GM21723 (cell line): ENCODE results near the gene TWSG1.

Experiments
- ATAC-seq: cut with Tn5 transposase; IDR thresholded peaks from one replicate; pipeline ENCODE4 v1.9.1; 2021; ENCODE audit warnings: mild to moderate bottlenecking, moderate library complexity; ENCODE audit not compliant: unreplicated experiment

TWSG1 gene

DNA sequence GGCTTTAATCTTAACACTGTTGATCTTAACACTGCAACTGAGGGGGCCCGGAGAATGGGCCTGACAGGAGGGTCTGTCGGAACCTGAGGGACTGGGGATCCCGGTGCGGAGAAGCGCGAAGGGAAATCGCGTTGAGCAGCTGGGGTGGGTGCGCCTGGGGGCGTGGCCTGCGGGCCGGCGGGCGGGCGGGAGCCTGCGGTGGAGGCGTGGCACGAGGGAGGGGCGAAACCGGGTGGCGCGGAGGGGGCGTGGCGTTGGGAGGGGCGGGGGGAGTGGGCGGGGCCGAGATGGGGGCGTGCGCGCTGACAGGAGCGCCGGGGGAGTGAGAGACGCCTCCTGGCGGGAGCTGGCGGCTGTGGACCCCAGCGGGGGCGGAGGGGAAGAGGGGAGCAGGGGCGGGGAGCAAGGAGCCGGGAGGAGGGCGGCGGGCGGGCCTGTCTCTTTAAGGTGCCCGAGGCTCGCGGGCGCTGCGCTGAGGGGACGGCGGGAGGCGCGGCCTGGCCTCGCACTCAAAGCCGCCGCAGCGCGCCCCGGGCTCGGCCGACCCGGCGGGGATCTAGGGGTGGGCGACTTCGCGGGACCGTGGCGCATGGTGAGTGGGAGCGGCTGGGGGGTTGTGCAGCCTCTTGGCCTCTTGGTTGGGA lies at the start of gene TWSG1:
TWSG1 (plus strand) TSS at position 445 of the 644 bp plus-strand sequence. CDS start 2,457 bp downstream, outside the sequence.
- peak; percentile 81 for ATAC-seq

DNA sequence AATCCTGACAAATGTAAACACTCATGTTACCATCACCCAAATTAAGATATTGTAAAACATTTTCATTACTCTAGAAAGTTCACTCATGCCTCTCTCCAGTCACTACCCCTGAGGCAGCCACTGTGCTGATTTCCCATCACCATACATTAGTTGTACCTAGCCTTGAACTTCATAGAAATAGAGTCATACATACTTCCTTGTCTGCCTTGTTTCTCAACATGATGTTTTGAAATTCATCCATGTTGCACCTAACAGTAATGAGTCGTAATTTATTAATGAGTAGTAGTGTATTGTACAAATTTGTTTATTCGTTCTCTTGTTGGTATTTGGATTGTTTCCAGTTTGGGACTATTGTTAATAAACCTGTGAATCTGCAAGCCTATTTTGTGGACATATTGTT lies 49.0 kb upstream of the TWSG1 start:
- no peak for ATAC-seq

DNA sequence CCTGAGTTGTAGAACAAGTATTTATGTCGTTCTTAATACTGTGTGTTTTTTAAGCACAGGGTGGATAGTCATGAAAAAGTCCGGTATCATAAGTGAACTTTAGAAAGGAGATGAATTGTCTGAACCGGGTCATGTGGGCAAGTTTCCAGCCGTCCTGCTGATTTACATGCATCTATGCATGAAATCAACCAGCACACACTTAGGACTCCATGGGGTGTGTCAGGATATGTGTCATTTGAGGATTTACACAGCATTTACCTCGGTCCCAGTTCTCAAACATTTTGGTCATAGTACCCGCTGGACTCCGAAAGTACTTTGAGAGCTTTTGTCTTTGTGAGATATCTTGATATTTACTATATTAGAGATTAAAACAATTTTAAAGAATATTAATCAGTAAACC lies 47.5 kb upstream of the TWSG1 start:
- ATAC-seq = no peak

DNA sequence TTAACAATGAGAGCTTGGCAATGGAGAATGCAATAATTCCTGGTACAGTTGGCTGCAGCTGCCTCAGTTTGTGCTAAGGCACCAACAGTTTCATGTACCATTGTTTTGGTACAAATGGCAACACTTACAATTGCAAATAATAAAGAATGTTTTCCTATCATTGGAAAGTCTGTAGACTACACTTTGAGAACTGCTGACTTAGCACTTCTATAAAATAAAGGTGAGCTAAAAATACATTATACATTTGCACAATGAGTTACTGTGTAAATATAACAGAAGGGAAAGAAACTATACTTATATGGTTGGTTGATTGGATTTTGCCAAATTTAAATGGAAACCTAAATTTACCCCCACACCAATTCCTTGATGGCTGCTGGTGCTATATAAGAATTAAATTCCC lies 44.9 kb upstream of the TWSG1 start:
- ATAC-seq = no peak

DNA sequence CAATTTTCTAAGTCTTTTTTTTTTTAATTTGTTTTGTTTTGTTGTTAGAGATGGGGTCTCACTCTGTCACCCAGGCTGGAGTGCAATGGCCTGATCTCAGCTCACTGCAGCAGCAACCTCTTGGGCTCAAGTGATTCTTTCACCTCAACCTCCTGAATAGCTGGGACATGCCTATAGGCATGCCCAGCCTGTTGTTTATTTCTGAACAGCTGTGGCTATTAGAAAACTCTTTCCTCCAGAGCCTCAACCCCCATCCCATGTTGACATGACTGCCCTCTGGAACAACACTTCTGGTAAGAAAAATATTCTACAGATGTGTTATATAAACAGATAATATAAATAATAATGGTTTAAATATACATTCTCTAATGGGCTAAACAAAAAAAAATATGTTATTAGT lies 44.4 kb upstream of the TWSG1 start:
- ATAC-seq = no peak

DNA sequence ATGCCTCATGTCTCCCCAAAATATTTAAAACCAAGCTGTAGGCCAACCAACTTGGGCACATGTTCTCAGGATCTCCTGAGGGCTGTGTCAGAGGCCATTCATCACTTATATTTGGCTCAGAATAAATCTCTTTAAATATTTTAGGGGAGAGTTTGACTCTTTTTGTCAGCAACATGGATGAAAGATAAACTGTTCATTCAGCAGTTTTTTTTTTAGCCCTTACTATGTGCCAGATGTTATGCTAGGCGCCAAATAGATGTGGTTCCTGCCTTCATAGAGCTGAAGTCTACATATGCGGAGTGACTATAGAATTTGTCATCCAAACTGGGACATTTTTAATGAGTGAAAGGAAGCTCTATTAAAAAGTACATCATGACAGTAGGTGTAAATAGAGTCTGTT lies 42.5 kb upstream of the TWSG1 start:
- no peak for ATAC-seq

DNA sequence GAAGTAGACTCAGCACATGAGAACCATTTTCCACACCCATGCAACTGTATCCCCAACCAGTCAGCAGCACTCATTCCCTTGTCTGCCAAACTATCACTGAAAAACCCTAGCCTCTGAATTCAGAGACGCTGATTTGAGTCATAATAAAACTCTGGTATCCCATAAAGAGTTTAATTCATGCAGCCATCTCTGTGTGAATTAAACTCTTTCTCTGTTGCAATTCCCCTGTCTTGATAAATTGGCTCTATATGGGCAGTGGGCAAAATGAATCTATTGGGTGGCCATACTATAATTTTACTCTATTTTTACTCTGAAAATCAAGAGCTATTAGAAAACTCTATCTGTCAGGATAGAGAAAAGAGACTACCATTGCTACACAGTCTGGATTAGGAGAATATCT lies 40.6 kb upstream of the TWSG1 start:
- ATAC-seq = no peak

DNA sequence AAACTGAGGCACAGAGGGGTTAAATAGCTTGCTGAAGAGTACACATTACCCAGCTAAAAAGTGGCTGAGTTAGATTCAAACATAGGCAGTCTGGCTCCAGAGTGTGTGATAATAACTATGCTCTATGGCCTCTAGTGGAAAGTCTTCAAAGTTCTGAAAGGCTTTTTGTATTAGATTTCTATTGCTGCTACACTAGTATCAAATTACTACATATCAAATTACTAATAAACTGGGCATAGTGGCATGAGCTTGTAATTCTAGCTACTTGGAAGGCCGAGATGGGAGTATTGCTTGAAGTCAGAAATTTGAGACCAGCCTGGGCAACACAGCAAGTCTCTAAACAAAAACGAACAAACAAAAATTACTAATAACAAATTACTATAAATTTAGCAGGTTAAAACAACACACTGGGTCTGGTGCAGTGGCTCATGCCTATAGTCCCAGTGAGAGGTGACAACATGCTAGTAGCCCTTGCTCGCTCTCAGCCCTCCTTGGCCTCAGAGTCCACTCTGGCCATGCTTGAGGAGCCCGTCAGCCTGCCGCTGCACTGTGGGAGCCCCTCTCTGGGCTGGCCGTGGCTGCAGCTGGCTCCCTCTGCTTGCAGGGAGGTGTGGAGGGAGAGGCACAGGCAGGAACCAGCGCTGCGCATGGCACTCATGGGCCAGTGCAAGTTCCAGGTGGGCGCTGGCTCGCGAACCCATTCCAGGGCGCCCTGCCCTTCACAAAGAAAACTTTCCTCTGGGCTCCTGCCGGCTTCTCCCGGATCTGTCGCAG lies 38.2 kb upstream of the TWSG1 start:
- ATAC-seq = no peak

DNA sequence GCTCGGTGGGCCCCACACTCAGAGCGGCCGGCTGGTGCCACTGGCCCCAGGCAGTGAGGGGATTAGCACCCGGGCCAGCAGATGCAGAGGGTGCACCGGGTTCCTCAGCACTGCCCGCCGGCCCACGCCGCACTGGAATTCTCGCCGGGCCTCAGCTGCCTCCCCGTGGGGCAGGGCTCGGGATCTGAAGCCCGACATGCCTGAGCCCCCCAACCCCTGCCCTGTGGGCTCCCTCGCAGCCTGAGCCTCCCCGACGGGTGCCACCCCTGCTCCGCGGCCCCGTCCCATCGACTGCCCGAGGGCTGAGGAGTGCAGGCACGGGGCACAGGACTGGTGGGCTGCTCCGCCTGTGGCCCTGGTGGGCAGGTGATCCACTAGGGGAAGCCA lies 37.6 kb upstream of the TWSG1 start:
- no peak for ATAC-seq

DNA sequence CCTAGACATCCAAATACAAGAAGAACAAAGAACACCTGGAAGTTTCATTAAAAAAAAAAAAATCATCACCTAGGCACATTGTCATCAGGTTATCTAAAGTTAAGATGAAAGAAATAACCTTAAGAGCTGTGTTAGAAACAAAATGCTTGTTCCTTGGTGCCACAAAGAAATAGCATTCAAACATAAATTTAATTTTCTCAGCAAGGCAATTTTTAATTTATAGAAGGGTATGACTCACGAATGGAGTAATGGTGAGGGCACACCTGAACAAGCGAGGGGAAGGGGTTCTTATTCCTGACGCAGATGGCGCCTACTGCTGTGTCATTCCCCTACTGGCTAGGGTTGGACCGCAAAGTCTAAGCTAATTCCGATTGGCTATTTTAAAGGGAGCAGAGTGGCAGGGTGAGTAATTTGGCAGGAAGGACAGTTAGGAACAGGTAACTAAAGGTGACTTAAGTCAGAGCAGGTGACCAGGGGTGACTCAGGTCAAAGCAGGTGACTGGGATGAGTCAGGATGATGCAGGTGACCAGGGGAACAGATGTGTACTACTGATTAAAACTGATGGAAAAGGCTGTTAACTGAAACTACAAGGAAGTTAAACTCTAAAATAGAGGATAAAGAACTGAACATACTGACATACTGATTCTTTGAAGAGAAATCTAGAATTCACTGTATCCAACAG lies 30.0 kb upstream of the TWSG1 start:
- ATAC-seq = no peak

DNA sequence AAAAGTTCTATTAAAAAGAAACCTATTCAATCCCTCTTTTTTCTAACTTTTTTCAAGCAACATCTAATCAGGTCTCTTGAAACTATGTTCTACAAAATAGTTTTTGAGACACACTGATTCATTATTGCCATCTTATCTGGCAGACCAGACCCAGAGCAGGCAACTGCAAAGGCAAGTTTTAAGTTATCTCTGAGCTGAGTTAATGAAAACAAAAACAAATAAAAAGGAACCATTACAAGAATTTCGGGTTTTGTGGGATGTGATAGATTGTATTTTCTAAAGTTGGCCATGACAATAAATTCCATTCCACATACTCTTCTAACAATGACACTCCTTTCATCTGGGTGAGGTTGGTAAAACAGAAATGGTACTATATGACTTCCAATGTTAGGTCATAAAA lies 15.2 kb upstream of the TWSG1 start:
- ATAC-seq = no peak

DNA sequence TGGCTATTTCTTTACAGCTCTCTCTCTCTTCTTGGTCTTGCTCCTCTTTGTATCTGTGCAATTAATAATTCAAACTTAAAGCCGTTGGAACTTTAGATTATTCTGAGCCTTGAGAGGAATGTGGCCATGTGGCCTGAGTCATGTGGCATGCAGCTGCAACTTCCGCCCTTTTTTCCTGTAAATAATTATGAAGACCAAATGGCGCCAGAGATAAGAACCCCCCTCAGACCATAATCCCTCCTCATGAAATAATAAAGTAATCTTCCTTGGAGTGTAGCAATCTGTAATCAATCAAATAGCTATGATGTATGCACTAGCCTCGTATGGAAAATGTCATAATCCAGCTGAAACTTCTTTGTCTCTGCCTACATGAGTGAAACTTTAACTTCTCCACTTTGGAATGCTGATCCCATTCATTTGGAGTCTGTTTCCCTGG lies 13.5 kb upstream of the TWSG1 start:
- no peak for ATAC-seq

DNA sequence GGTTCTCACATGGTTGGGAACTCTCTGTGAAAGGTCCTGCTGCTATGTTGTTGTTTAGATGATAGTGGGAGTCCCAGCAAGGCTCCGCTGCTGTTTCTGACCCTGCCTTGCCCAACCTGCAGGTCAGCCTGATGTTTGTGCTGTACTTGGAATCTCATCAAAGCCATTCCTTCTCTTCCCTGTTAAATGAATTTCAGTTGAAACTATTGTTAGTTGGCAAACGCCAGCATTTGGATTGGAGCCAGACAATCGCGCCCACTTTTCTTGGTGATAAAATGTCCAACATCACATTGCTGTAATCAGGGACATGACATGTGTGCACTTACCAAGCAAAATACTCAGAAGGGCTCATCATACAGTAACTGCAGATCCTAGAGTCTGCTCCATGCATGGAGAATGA lies 12.8 kb upstream of the TWSG1 start:
- ATAC-seq = no peak

DNA sequence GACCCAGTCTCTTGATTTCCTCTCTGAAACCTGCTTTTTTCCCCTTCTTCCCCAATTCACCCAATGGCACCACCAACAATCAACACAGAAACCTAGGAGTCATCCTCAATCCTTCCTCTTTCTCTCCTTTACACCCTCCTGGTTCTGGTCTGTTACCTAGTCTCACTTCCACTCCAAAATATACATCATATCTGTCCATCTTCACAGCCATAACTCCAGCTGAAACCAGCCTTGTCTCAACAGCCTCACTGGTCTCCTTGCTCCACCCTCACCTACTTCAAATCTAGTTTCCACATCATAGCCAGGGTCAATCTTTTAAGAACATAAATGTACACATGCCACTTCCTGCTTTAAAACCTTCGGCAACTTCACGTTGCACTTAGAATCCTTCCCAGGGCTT lies 11.8 kb upstream of the TWSG1 start:
- ATAC-seq = no peak

DNA sequence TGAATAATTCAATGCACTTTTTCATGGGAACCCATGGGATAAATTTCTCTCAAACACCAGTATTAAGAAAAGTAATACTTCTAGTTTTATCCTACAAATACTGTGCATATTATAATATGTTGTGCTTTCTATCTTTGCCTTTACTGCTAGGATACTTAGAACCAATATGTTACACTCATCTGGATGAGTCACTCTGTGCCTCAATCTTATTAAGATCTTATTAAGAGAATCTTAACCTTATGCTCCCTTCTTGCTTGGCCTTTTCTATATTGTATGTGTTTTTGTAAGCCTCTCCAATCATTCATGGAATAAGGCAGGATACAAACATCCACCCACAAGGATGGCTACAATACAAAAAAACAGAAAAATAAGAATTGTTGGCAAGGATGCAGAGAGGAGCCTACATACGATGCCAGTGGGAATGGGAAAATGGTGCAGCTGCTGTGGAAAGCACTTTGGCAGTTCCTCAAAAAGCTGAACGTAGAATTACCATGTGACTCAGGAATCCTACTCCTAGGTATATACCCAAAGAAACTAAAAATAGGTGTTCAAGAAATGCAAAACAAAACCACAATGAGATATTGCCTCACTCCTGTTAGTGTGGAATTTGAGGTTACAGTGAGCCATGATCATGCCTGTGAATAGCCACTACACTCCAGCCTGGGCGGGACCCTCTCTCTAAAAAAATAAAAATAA lies 10.7 kb upstream of the TWSG1 start:
- ATAC-seq = no peak

DNA sequence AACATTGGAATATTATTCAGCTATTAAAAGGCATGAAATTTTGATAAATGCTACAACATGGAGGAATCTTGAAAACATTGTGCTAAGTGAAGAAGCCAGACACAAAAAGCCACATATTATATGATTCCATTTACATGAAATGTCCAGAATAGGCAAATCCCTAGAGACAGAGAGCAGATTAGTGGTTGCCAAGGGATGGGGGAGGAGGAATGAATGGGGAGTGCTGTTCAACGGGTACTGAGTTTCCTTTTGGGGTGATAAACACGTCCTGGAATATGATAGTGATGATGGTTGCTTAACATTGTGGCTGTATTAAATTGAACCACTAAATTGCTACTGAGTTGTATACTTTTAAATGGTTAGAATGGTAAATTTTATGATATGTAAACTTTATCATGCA lies 8.9 kb upstream of the TWSG1 start:
- no peak for ATAC-seq

DNA sequence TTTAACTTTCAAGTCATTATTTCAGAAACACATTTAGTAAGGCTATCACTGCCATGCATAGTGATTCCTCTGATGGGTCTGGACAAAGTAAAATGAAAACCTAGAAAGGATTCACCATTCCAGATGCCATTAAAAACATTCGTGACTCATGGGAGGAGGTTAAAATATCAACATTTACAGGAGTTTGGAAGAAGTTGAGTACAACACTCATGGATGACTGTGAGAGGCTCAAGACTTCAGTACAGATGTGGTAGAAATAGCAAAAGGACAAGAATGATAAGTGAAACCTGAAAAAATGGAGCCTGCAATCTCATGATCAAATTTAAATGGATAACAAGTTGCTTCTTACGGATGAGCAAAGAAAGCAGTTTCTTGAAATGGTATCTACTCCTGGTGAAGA lies 5.8 kb upstream of the TWSG1 start:
- no peak for ATAC-seq

DNA sequence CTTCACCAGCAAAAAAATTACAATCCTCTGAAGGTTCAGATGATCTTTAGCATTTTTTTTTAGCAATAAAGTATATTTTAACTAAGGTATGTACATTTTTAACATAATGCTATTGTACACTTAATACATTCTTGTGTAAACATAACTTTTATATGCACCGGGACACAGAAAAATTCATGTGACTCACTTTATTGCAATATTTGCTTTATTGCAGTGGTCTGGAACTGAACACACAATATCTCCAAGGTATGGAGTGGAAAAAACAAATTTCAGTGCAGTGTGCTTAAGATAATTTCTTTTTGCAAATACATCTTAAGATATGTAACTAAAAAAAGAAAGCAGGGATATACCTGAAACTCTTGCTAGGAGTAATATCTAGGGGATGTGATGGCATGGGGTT lies 5.1 kb upstream of the TWSG1 start:
- ATAC-seq = no peak

DNA sequence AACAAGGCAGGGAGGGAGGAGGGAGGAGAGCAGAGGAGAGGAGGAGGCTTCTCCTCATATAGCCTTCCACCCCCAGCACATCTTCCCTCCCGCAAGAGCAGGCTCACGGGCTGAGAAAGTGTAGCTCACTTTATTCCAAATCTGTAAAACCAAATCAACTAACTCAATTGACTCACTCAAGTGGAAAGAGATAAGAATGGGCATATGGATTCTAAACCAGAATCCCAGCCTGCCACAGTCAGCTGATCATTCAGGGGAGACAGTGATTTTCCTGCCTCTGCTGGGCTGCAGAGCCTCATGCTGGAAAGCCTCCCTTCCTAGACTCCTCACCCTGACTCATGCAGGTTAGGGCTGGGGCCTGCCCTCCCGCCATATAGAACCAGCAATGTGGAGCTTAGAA lies 4.2 kb upstream of the TWSG1 start:
- no peak for ATAC-seq

DNA sequence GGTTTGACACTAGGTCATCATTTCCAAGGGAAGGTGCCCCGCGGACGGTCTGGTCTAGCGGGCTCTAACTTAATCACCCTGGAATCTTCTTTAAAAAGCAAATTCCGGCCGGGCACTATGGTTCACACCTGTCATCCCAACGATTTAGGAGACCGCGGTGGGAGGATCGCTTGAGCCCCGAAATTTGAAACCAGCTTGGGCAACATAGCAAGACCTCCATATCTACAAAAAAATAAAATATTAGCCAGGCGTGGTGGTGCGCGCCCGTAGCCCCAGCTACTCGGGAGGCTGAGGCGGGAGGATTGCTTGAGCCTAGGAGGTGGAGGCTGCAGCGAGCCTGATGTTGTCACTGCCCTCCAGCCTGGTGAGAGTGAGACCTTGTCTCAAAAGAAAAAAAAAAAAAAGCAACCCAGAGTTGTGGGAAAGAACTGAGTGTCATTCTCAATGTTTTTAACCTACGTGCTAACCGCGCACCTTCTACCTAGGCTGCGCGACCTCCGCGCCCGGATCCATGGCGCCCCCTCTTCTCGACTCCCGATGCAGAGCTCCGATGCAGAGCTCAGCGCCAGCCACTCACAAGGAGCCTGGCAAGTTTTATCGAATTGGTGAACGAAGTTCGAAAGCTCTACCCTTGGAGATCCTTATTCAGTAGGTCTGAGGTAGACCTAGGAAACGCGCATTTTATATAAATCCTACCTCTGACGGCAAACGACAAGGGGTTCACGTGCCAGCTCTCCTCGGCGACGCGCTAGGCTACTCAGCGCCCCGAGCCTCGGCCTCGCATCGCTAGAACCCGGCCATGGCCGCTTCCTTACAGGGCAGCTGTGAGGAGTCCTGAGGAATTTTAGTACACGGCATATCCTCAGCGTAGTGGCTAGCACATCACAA lies 888 bp upstream of the TWSG1 start:
- peak; percentile 45 for ATAC-seq
